ENCODE results near the gene CNPY3.

Gene CNPY3

GRCh38 chr6:42984924-42985475 lies 55.7 kb downstream of the CNPY3 start:
- DNase-seq, result no peak

GRCh38 chr6:42987533-42988451 lies 58.5 kb downstream of the CNPY3 start:
- DNase-seq, result no peak

- DNase-seq, result no peak
These were observed 59.3 kb downstream of the CNPY3 start for GRCh38 chr6:42988486-42989020.

Measured in CD4-positive, alpha-beta T cell treated with Interleukin-15 for 1 hour (primary cell).